Measurements from ENCODE around the gene CEACAM18.

DNA sequence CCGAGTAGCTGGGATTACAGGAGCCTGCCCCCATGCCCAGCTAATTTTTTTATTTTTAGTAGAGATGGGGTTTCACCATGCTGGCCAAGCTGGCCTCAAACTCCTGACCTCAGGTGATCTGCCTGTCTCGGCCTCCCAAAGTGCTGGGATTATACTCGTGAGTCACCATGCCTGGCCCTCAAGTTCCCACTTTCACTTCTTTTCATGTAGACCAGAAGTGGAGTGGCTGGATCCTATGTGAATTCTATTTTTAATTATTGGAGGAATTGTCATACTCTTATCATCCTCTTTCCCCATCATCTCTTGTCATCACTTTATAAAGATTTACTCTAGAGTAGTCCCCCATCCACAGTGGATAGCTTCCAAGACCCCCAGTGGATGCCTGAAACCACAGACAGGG is 48.1 kb upstream of the CEACAM18 start:
- TF ChIP-seq, protein P1, sequence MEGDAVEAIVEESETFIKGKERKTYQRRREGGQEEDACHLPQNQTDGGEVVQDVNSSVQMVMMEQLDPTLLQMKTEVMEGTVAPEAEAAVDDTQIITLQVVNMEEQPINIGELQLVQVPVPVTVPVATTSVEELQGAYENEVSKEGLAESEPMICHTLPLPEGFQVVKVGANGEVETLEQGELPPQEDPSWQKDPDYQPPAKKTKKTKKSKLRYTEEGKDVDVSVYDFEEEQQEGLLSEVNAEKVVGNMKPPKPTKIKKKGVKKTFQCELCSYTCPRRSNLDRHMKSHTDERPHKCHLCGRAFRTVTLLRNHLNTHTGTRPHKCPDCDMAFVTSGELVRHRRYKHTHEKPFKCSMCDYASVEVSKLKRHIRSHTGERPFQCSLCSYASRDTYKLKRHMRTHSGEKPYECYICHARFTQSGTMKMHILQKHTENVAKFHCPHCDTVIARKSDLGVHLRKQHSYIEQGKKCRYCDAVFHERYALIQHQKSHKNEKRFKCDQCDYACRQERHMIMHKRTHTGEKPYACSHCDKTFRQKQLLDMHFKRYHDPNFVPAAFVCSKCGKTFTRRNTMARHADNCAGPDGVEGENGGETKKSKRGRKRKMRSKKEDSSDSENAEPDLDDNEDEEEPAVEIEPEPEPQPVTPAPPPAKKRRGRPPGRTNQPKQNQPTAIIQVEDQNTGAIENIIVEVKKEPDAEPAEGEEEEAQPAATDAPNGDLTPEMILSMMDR (tag by site-specific recombination; IDR thresholded peaks at IDR 0.05) = no peak
- TF ChIP-seq HOXA7 (CRISPR knock-in tag; IDR thresholded peaks at IDR 0.05; ENCODE audit: borderline replicate concordance) (no peak), ZNF501 (tag by site-specific recombination; IDR thresholded peaks at IDR 0.05) (no peak), REPIN1 (tag by site-specific recombination; IDR thresholded peaks at IDR 0.05; ENCODE audit: low read depth) (no peak), ZNF623 (tag by site-specific recombination; IDR thresholded peaks at IDR 0.05) (no peak), ZNF184 (tag by site-specific recombination; IDR thresholded peaks at IDR 0.05) (no peak), ZNF138 (tag by site-specific recombination; IDR thresholded peaks at IDR 0.05; ENCODE audit: borderline replicate concordance) (no peak), ZBTB1 (tag by site-specific recombination; IDR thresholded peaks at IDR 0.05) (no peak), TCF7L2 (IDR thresholded peaks at IDR 0.05; ENCODE audit: borderline replicate concordance, low read depth, low read length) (no peak)
